GM12878 (cell line): ENCODE measurements around the gene RSPRY1. TPM values are rescaled to one million over a fixed set of nuclear protein-coding genes. Genes with fewer than 3 reads are reported as not detected.
A peak's percentile ranks its signal among the peaks of the same experiment; 100 is the strongest.

Experiments
- ATAC-seq: fragments of 200-7000 bp; cut with Tn5 transposase; 3 replicates; pipeline ENCODE4 v1.9.1; 2020; ENCODE audit warnings: mild to moderate bottlenecking, moderate library complexity
- BruUV-seq: library from RNA; stranded (reverse); fragments of 400-500 nt; replicated peaks from 2 replicates; lab custom pipeline; 2021; lab: Mats Ljungman, UMichigan
- CTCF ChIA-PET: fragments of 300-600 bp; sonication (Branson Sonifier 250); formaldehyde crosslinking; extraction: SDS; loops from one replicate; lab custom pipeline; 2021; ENCODE audit warnings: inconsistent platforms; lab: Yijun Ruan, JAX
- POLR2A ChIA-PET: fragments of 350-600 bp; formaldehyde crosslinking; extraction: SDS; loops from one replicate; lab custom pipeline; 2021; ENCODE audit warnings: inconsistent platforms; lab: Charles Lee
- RAD21 ChIA-PET: fragments of 300-600 bp; sonication (Branson Sonifier 250); formaldehyde crosslinking; loops from one replicate; lab custom pipeline; 2023; ENCODE audit warnings: antibody characterized with exemption; ENCODE audit not compliant: unreplicated experiment; lab: Charles Lee
- SMC1A ChIA-PET: fragments of 300-600 bp; sonication (Branson Sonifier 250); formaldehyde crosslinking; loops from one replicate; lab custom pipeline; 2023; ENCODE audit not compliant: unreplicated experiment, uncharacterized antibody; lab: Charles Lee
- DNase-seq: peaks from one replicate; pipeline ENCODE4 v3.0.0-alpha.2; 2011; ENCODE audit warnings: low read depth, low spot score
- FAIRE-seq: peaks from 3 replicates; lab custom pipeline; 2011; peaks lifted over from hg19 to GRCh38; lab: Jason Lieb, UNC
- H2AFZ ChIP-seq: 2 replicates; pipeline ENCODE4 v1.6.0; 2011; ENCODE audit warnings: low read depth, low read length, control low read depth; ENCODE audit not compliant: control insufficient read depth
- H3K27ac ChIP-seq: 2 replicates; pipeline ENCODE4 v1.5.1; 2011; ENCODE audit warnings: control low read depth; ENCODE audit not compliant: control insufficient read depth, insufficient read depth
- H3K27me3 ChIP-seq, 2 experiments: replicated peaks in 1 of 2; 2 replicates each; pipeline versions ENCODE4 v1.6.0 to v1.6.1; 2011; ENCODE audit warnings: low read length in 1 of 2; ENCODE audit not compliant: control insufficient read depth in 2 of 2, insufficient read depth in 2 of 2
- H3K36me3 ChIP-seq, 2 experiments: 2 replicates each; pipeline ENCODE4 v1.5.1; 2011; ENCODE audit warnings: low read length in 1 of 2; ENCODE audit not compliant: control insufficient read depth in 2 of 2, insufficient read depth in 2 of 2
- H3K4me1 ChIP-seq: 2 replicates; pipeline ENCODE4 v1.6.1; 2011; ENCODE audit warnings: mild to moderate bottlenecking, low read length, moderate library complexity, mixed read lengths; ENCODE audit not compliant: control insufficient read depth, insufficient read depth
- H3K4me2 ChIP-seq: 2 replicates; pipeline ENCODE4 v1.6.0; 2011; ENCODE audit warnings: control low read depth; ENCODE audit not compliant: control insufficient read depth, insufficient read depth
- H3K4me3 ChIP-seq: fragments of 200-600 bp; sonication (generic); 2 replicates; pipeline ENCODE4 v1.5.1; 2016
- H3K79me2 ChIP-seq: 2 replicates; pipeline ENCODE4 v1.6.0; 2011; ENCODE audit warnings: low read length; ENCODE audit not compliant: control insufficient read depth, insufficient read depth
- H3K9ac ChIP-seq: 2 replicates; pipeline ENCODE4 v1.8.0; 2011; ENCODE audit warnings: low read length, control low read depth, mixed read lengths; ENCODE audit not compliant: control insufficient read depth, insufficient read depth
- H3K9me3 ChIP-seq: replicated peaks from 3 replicates; pipeline ENCODE4 v1.5.1; 2011; ENCODE audit warnings: mild to moderate bottlenecking, low read length; ENCODE audit not compliant: control insufficient read depth, insufficient read depth
- H4K20me1 ChIP-seq: 2 replicates; pipeline ENCODE4 v1.6.0; 2011; ENCODE audit not compliant: control insufficient read depth, insufficient read depth
- BCL3 ChIP-seq: IDR thresholded peaks from 2 replicates; pipeline ENCODE4 v1.6.1; 2011; ENCODE audit warnings: borderline replicate concordance, low read depth, mild to moderate bottlenecking, moderate library complexity, low read length; ENCODE audit not compliant: insufficient read depth, poor library complexity, severe bottlenecking
- BMI1 ChIP-seq: fragments of 450-650 bp; IDR thresholded peaks from 2 replicates; pipeline ENCODE4 v1.6.1; 2016; ENCODE audit warnings: mild to moderate bottlenecking, moderate library complexity, borderline replicate concordance
- CHD2 ChIP-seq: IDR thresholded peaks from 2 replicates; pipeline ENCODE4 v1.6.1; 2011; ENCODE audit warnings: low read depth, low read length, improper control_type of control experiment, borderline replicate concordance
- CREB1 ChIP-seq: IDR thresholded peaks from 2 replicates; pipeline ENCODE4 v1.6.1; 2012; ENCODE audit warnings: low read depth, mild to moderate bottlenecking, inconsistent platforms
- CREM ChIP-seq: IDR thresholded peaks from 2 replicates; pipeline ENCODE4 v1.6.1; 2014; ENCODE audit warnings: antibody characterized with exemption, low read depth
- CTCF ChIP-seq, 3 experiments: IDR thresholded peaks in 2 of 3; conservative IDR thresholded peaks in 1 of 3; 2 replicates each; pipeline ENCODE4 v1.5.1; 2011; ENCODE audit warnings: low read depth in 3 of 3, low read length in 3 of 3, mild to moderate bottlenecking in 3 of 3, control low read depth in 2 of 3, moderate library complexity in 2 of 3, inconsistent platforms in 1 of 3, mixed read lengths in 1 of 3; ENCODE audit not compliant: control insufficient read depth in 2 of 3, insufficient read depth in 1 of 3; ENCODE audit errors: extremely low read depth in 1 of 3
- EED ChIP-seq: sonication (generic); IDR thresholded peaks from 2 replicates; pipeline ENCODE4 v1.6.1; 2016; ENCODE audit warnings: antibody characterized with exemption, low read depth
- KDM1A ChIP-seq: fragments of 200-600 bp; sonication (generic); IDR thresholded peaks from 2 replicates; pipeline ENCODE4 v1.6.1; 2016; ENCODE audit warnings: borderline replicate concordance
- PAX5 ChIP-seq: IDR thresholded peaks from 2 replicates; pipeline ENCODE4 v1.6.1; 2011; ENCODE audit warnings: low read depth, low read length, borderline replicate concordance
- PBX3 ChIP-seq: IDR thresholded peaks from 2 replicates; pipeline ENCODE4 v1.6.1; 2011; ENCODE audit warnings: mild to moderate bottlenecking, low read depth, low read length, moderate library complexity; ENCODE audit not compliant: insufficient replicate concordance
- PML ChIP-seq: IDR thresholded peaks from 2 replicates; pipeline ENCODE4 v1.6.1; 2012; ENCODE audit warnings: low read length, inconsistent platforms
- SMAD5 ChIP-seq: IDR thresholded peaks from 2 replicates; pipeline ENCODE4 v1.6.1; 2016; ENCODE audit warnings: antibody characterized with exemption, low read depth
- SMC3 ChIP-seq: IDR thresholded peaks from 2 replicates; pipeline ENCODE4 v1.6.1; 2011; ENCODE audit warnings: low read length, improper control_type of control experiment, borderline replicate concordance
- ZNF274 ChIP-seq: IDR thresholded peaks from one replicate; pipeline ENCODE4 v1.8.0; 2011; ENCODE audit not compliant: insufficient read length, insufficient read depth
- WGBS: methylation state at CpG from one replicate; pipeline ENCODE4 v1.1.6; 2016; ENCODE audit warnings: low lambda C conversion rate; ENCODE audit not compliant: insufficient replicate concordance, insufficient coverage; ENCODE audit errors: missing lambda C conversion rate; 5-methylcytosine and 5-hydroxymethylcytosine counted together
- in situ Hi-C: fragments of 300-500 bp; cut with MboI; formaldehyde crosslinking; loops from 9 replicates; pipeline ENCODE4 v1.14.3; 2018; ENCODE audit warnings: mixed read lengths
- intact Hi-C: fragments of 100-400 bp; cut with micrococcal nuclease; formaldehyde crosslinking; loops from one replicate; pipeline ENCODE4 v1.14.2; 2022; ENCODE audit not compliant: unreplicated experiment
- polyA plus RNA-seq, 11 experiments: library from polyadenylated mRNA; depleted of rRNA in 4 of 11; unstranded in 6 of 11; stranded (reverse) in 5 of 11; fragments of >200 nt; fragmentation: Nextera tagmentation in 4 of 11; fragmentation: Illumina TruSeq in 1 of 11; extraction: Ambion mirVana in 4 of 11; extraction: Trizol in 1 of 11; gene quantifications; 1 replicate in 1 of 11; 2 replicates in 10 of 11; pipeline versions ENCODE4 v1.2.1 to v1.2.3, GENCODE V29; 2011 to 2016; ENCODE audit warnings: inconsistent platforms in 2 of 11, missing spikeins in 2 of 11, low read depth in 1 of 11
- total RNA-seq, 4 experiments: library from RNA; depleted of rRNA in 3 of 4; stranded (reverse); fragments of >200 nt in 3 of 4; fragmentation: Illumina TruSeq in 1 of 4; extraction: Trizol in 1 of 4; gene quantifications; 2 replicates each; pipeline versions ENCODE4 v1.2.1 to v1.2.3, GENCODE V29; 2013 to 2021
- TF ChIP-seq, protein P1 (sequence below): IDR thresholded peaks from 2 replicates; pipeline ENCODE4 v1.6.1; 2011; ENCODE audit warnings: low read depth, low read length, improper control_type of control experiment, borderline replicate concordance

Gene RSPRY1
- total and polyA plus RNA-seq, 10 of the 15 experiments (the other 5 are each of a cell fraction or from before 2014, with no cell fraction given) = 18.5 to 57.0 (median 41.2) TPM

DNA sequence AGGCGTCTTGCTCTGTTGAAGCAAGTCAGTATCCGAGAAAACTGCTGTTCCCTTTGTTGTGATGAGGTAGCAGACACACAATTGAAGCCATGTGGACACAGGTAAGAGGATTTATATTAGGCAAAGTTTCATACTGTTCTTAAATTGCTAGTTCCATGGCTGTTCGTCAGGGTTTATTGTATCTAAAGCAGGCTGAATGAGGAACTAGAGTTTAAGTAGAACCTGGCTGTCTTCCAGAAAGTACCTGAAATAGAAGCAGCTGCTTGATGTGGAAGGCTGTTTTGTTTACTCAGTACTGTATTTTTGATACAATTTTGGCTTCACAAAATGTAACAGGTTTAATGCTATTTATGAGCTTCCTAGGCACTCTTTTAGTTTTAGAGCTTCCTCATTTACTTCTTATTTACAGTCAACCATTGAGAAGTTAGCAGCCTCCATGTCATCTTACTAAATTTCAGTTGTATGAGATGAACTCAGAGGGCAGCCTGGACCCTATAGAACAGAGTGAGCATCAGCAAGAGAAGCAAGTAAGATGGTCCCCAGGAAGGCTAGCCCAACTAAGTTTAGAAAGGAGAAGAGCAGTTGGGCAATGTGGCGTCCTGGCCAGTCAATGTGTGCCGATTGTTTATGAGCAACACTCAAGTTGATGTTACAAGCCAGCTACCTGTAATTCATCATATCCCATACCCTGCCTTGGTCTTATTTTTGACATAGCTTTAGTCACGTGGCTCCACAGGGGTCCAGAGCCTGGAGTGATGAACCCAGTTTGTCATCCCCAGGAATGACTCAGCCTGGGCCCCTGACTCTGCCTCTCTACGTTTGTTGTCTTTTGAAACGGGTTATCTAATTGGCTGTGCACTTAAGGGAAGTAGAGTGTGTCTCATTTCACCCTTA is 49.2 kb downstream of the RSPRY1 start:
- BruUV-seq = no TSS peak
- Histone ChIP-seq H3K27ac (0 out of 2 replicates have a peak overlapping the region, but pooled peaks have one; percentile 15), H3K4me2 (no peak overlapping the region)
- TF ChIP-seq PML (no peak), SMC3 (no peak), ZNF274 (no peak), CHD2 (no peak), PAX5 (no peak), KDM1A (no peak), CTCF (IDR thresholded peaks at IDR 0.05 in 2 of 3, conservative IDR thresholded peaks at IDR 0.05 in 1 of 3; ENCODE audit: control insufficient read depth in 2 of 3, extremely low read depth in 1 of 3, insufficient read depth in 1 of 3, low read depth in 3 of 3, low read length in 3 of 3) (no peak), CREB1 (peak; percentile 39; the same call in 1 of the 2 replicates), BCL3 (no peak), EED (no peak), CREM (no peak), PBX3 (no peak), BMI1 (no peak), SMAD5 (no peak)
- TF ChIP-seq, protein P1, sequence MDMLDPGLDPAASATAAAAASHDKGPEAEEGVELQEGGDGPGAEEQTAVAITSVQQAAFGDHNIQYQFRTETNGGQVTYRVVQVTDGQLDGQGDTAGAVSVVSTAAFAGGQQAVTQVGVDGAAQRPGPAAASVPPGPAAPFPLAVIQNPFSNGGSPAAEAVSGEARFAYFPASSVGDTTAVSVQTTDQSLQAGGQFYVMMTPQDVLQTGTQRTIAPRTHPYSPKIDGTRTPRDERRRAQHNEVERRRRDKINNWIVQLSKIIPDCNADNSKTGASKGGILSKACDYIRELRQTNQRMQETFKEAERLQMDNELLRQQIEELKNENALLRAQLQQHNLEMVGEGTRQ = no peak

More for the DNA sequence above, 49.2 kb downstream of the RSPRY1 start:
- ChIA-PET SMC1A (interaction anchor here (0.8 to 2.1 kb wide), 10 partner anchors 8 to 183 kb away, joined by 3 to 7 read pairs (median 4); partner anchors contain the start of gene ARL2BP), CTCF (interaction anchor here (1.1 to 1.4 kb wide), 4 partner anchors 10 to 187 kb away, joined by 3 to 7 read pairs (median 4); partner anchors contain the start of gene ARL2BP), RAD21 (interaction anchor here (0.8 to 2.2 kb wide), 3 partner anchors 38 to 181 kb away, joined by 3 to 8 read pairs (median 4); no protein-coding TSS in a partner anchor), POLR2A (interaction anchor here (0.5 to 1.7 kb wide), 4 partner anchors 10 to 116 kb away, joined by 3 to 4 read pairs (median 4); partner anchors contain the start of gene ARL2BP)
- H4K20me1 ChIP-seq = no peaks in the 10 kb centered on the region
- H3K27me3 ChIP-seq = no peaks in the 10 kb centered on the region
- in situ Hi-C loops = no loop called here
- no peaks in the 10 kb centered on the region for H3K9me3 ChIP-seq
- ATAC-seq (peak; percentile 44), FAIRE-seq (peak; percentile 31), DNase-seq (no peak)
- no peaks in the 10 kb centered on the region for H3K79me2 ChIP-seq
- no peak overlapping the region for H3K9ac ChIP-seq
- 30% methylated on average over 8 of the region's 8 CpGs for WGBS
- intact Hi-C loops = no loop called here
- peaks cover 9% of the 10 kb centered on the region for H3K4me1 ChIP-seq
- no peak overlapping the region for H3K4me3 ChIP-seq
- H2AFZ ChIP-seq = no peak overlapping the region
- peaks cover 5 to 45% of the 10 kb centered on the region in 2 experiments; a peak in 3 of 4 replicates for H3K36me3 ChIP-seq
